C4-2B (cell line): ENCODE results near the gene NRAP.

Source experiments
- H3K27ac ChIP-seq: fragments of 450-650 bp; 2 replicates; pipeline ENCODE4 v1.5.1; 2017
- ZFX ChIP-seq: fragments of 450-650 bp; IDR thresholded peaks from 2 replicates; pipeline ENCODE4 v1.6.1; 2017
- TF ChIP-seq, protein P1 (sequence below): fragments of 450-650 bp; conservative IDR thresholded peaks from 2 replicates; pipeline ENCODE4 v1.5.1; 2017; ENCODE audit warnings: mild to moderate bottlenecking

Gene NRAP

DNA sequence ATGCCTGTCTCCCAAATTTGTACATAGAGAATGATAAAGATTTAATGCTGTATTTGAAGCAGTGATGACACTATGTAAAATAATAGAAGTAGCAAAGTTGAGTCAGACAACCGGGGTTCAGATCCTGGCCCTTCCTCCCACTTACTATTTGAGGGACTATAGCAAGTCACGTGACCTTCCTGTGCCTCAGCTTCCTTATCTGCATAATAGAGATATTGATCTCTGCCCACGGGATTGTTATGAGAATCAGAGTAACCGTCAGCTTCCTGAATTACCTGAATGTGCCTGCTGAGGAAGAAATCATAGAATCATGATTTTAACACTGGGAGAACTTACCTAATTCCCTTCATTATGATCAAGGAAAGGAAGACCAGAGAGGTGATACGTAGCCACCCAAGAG, 42.8 kb upstream of the NRAP start:
- no peak overlapping the region for H3K27ac ChIP-seq
- TF ChIP-seq, protein P1, sequence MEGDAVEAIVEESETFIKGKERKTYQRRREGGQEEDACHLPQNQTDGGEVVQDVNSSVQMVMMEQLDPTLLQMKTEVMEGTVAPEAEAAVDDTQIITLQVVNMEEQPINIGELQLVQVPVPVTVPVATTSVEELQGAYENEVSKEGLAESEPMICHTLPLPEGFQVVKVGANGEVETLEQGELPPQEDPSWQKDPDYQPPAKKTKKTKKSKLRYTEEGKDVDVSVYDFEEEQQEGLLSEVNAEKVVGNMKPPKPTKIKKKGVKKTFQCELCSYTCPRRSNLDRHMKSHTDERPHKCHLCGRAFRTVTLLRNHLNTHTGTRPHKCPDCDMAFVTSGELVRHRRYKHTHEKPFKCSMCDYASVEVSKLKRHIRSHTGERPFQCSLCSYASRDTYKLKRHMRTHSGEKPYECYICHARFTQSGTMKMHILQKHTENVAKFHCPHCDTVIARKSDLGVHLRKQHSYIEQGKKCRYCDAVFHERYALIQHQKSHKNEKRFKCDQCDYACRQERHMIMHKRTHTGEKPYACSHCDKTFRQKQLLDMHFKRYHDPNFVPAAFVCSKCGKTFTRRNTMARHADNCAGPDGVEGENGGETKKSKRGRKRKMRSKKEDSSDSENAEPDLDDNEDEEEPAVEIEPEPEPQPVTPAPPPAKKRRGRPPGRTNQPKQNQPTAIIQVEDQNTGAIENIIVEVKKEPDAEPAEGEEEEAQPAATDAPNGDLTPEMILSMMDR = no peak
- TF ChIP-seq ZFX = no peak

DNA sequence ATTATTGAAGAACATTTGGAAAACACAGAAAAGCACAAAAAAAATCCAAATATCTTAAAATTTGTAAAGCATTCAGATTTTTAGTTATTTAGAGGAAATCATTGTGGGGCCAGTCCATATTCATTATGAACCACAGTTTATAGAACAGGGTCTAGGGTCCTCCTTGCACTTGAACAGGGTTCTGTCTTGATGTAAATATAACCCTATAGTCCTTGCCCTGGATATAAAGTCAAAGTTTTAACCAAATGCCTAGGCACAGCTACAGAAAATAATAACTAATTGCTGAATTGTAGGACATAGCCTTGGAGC, 41.5 kb upstream of the NRAP start:
- H3K27ac ChIP-seq = peak overlapping the region; percentile 18; the same call in 1 of the 2 replicates
- TF ChIP-seq ZFX = no peak
- TF ChIP-seq, protein P1 = peak; percentile 50

DNA sequence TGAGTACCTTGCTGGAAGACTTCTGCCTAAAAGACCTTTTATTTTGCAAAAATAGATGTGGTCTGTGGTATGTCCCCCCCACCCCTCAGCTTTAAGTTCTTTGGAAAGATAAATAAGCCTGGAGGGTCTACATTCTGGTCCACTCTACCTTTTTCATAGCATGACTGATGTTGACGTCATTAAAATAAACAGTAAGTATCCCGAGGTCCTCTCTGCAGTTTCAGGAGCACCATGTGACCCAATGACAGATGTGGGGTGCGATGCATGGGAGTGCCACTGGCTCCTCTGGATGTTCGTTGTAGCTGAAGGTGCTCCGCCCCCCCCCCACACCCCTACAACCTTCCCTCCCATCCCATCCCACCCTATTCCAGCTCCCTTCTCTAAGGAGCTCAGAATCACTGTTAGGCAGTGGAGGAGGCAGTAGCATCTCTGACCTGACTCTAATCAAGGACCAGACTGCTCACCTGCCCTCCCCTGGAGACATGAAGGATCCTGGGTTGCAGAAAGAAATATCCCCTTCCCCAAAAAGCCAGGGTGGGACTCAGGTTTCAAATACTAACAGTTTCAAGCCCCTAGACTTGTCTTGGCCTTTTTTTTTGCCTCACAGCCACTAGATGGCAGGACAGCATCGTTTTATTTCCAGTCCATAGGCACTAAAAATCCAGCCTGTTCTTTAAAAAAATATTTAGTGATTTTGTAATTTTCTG, 40.9 kb upstream of the NRAP start:
- TF ChIP-seq, protein P1 = peak; percentile 82
- TF ChIP-seq ZFX = no peak
- no peak overlapping the region for H3K27ac ChIP-seq

DNA sequence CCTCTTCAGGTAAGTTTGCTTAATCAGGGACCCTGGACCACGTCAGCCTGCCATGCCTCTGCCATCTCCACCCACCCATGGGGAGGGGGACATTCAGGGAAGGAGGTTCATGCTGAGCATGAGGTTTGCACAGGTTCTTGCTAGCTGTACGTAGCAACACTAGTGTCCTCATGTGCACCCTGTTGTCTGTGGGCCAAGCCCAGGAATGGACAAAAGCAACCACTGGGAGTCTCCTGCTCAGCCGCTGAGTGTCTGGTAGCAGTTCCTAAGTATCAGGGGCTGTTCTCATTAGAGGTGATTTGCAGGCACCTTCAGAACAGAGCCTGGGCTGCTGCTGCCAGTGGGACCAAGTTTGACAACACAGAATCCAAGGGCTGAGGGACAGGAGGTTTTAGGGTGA, 33.8 kb upstream of the NRAP start:
- TF ChIP-seq ZFX = no peak
- TF ChIP-seq, protein P1 = no peak

DNA sequence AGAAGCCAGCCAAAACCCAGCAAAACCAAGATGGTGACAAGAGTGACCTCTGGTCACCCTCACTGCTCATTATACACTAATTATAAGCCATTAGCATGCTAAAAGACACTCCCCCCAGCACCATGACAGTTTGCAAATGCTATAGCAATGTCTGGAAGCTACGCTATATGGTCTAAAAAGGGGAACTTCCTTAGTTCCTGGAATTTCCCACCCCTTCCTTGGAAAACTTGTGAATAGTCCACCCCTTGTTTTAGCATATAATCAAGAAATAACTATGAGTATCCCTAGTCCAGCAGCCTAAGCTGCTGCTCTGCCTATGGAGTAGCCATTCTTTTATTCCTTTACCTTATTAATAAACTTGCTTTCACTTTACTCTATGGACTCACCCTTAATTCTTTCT, 31.9 kb upstream of the NRAP start:
- no peak overlapping the region for H3K27ac ChIP-seq
- TF ChIP-seq, protein P1 = no peak
- TF ChIP-seq ZFX = no peak

More for the DNA sequence above, 33.8 kb upstream of the NRAP start:
- no peak overlapping the region for H3K27ac ChIP-seq

DNA sequence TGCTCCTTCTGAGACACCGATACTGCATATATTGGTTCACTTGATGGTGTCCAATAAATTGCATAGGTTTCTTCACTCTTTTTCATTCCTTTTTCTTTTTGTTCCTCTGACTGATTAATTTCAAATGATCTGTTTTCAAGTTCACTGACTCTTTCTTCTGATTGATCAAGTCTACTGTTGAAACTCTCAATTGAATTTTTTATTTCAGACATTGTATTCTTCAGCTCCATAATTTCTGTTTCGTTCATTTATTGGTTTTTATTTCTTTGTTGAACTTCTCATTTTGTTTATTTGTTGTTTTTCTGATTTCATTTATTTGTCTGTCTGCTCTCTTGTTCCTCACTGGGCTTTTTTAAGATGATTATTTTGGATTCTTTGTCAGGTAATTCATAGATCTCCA, 29.5 kb upstream of the NRAP start:
- TF ChIP-seq, protein P1 = no peak
- no peak for TF ChIP-seq ZFX
- no peak overlapping the region for H3K27ac ChIP-seq

DNA sequence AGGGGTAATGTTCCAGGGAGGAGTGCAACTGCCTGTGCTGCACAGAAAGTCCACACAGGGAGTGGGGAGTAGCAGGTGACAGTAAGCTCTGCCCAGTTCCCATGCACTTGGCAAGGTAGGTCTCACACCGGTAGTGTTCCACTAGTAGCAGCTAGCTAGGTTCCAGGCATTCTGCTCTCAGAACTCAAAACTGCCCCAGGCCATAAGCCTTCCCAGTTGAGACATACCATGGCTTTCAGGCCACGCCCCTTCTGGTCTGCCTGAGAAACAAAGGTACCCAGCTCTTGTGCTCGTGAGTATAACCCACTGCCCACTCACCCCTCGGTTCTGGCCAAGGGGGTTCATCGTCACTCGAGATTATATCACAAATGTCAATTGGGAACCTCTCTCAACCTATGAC, 28.4 kb upstream of the NRAP start:
- no peak overlapping the region for H3K27ac ChIP-seq
- TF ChIP-seq, protein P1 = no peak
- no peak for TF ChIP-seq ZFX
